Ishikawa (cell line): Measurements from ENCODE around the gene ACSBG1.

Experiments used
- CEBPB ChIP-seq: IDR thresholded peaks from 2 replicates; pipeline ENCODE4 v1.6.1; 2012
- CREB1 ChIP-seq: IDR thresholded peaks from 2 replicates; pipeline ENCODE4 v1.6.1; 2012; ENCODE audit warnings: low read depth
- EGR1 ChIP-seq: IDR thresholded peaks from 2 replicates; pipeline ENCODE4 v1.6.1; 2012
- EP300 ChIP-seq: IDR thresholded peaks from 2 replicates; pipeline ENCODE4 v1.6.1; 2012; ENCODE audit warnings: borderline replicate concordance
- FOXM1 ChIP-seq: IDR thresholded peaks from 2 replicates; pipeline ENCODE4 v1.6.1; 2012; ENCODE audit warnings: low read depth, borderline replicate concordance
- MAX ChIP-seq: IDR thresholded peaks from 2 replicates; pipeline ENCODE4 v1.6.1; 2012
- NFIC ChIP-seq: IDR thresholded peaks from 2 replicates; pipeline ENCODE4 v1.6.1; 2012
- RAD21 ChIP-seq: IDR thresholded peaks from 2 replicates; pipeline ENCODE4 v1.6.1; 2012; ENCODE audit warnings: low read depth
- TAF1 ChIP-seq: IDR thresholded peaks from 2 replicates; pipeline ENCODE4 v1.6.1; 2012; ENCODE audit warnings: low read depth, mild to moderate bottlenecking
- TCF12 ChIP-seq: IDR thresholded peaks from 2 replicates; pipeline ENCODE4 v1.6.1; 2012; ENCODE audit warnings: low read depth
- TEAD4 ChIP-seq: IDR thresholded peaks from 2 replicates; pipeline ENCODE4 v1.6.1; 2012
- YY1 ChIP-seq: IDR thresholded peaks from 2 replicates; pipeline ENCODE4 v1.6.1; 2012; ENCODE audit warnings: low read depth
- ZBTB7A ChIP-seq: IDR thresholded peaks from 2 replicates; pipeline ENCODE4 v1.6.1; 2012; ENCODE audit warnings: low read depth
- TF ChIP-seq, protein P1 (sequence below): IDR thresholded peaks from 2 replicates; pipeline ENCODE4 v1.6.1; 2012; ENCODE audit warnings: low read depth, mild to moderate bottlenecking
- TF ChIP-seq, protein P2 (sequence below): IDR thresholded peaks from 2 replicates; pipeline ENCODE4 v1.6.1; 2012

ACSBG1 gene

DNA sequence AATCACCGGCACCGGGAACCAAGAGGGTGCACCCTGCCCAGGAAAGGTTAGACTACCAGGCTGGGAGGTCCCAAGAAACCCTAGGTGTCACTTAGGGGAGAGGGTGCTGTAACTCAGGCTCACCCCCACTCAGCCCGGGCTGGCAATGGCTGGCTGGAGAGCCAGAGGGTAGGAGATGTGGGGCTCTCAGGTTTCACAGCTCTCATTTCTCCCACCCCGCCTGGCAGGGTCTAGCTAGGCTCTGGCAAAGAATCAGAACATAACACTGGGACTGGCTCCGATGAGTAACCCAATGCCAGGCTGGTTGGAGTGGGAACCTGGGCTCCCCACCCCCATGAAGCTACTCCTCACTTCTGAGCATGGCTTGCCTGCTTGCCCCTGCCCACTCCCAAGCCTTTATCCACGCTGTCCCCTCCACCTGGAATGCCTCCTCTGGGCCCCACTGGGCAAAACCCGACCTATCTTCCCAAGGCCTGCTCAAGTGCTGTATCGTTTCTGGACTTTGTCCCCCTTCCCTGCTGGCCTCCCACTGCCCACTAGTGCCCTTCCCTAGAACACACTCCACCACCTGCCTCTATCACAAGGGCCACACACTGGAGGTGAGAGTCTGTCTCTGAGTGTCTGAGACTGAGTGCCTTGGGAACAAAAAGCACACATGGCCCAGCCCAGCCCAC, 105.2 kb downstream of the ACSBG1 start:
- TF ChIP-seq FOXM1 (no peak), CEBPB (no peak), TEAD4 (no peak), ZBTB7A (no peak), EGR1 (no peak), YY1 (no peak), CREB1 (no peak), NFIC (no peak), TAF1 (no peak), MAX (no peak), RAD21 (no peak), TCF12 (no peak), EP300 (no peak)
- TF ChIP-seq, protein P1, sequence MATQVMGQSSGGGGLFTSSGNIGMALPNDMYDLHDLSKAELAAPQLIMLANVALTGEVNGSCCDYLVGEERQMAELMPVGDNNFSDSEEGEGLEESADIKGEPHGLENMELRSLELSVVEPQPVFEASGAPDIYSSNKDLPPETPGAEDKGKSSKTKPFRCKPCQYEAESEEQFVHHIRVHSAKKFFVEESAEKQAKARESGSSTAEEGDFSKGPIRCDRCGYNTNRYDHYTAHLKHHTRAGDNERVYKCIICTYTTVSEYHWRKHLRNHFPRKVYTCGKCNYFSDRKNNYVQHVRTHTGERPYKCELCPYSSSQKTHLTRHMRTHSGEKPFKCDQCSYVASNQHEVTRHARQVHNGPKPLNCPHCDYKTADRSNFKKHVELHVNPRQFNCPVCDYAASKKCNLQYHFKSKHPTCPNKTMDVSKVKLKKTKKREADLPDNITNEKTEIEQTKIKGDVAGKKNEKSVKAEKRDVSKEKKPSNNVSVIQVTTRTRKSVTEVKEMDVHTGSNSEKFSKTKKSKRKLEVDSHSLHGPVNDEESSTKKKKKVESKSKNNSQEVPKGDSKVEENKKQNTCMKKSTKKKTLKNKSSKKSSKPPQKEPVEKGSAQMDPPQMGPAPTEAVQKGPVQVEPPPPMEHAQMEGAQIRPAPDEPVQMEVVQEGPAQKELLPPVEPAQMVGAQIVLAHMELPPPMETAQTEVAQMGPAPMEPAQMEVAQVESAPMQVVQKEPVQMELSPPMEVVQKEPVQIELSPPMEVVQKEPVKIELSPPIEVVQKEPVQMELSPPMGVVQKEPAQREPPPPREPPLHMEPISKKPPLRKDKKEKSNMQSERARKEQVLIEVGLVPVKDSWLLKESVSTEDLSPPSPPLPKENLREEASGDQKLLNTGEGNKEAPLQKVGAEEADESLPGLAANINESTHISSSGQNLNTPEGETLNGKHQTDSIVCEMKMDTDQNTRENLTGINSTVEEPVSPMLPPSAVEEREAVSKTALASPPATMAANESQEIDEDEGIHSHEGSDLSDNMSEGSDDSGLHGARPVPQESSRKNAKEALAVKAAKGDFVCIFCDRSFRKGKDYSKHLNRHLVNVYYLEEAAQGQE, result no peak
- TF ChIP-seq, protein P2, sequence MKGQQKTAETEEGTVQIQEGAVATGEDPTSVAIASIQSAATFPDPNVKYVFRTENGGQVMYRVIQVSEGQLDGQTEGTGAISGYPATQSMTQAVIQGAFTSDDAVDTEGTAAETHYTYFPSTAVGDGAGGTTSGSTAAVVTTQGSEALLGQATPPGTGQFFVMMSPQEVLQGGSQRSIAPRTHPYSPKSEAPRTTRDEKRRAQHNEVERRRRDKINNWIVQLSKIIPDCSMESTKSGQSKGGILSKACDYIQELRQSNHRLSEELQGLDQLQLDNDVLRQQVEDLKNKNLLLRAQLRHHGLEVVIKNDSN, result no peak

DNA sequence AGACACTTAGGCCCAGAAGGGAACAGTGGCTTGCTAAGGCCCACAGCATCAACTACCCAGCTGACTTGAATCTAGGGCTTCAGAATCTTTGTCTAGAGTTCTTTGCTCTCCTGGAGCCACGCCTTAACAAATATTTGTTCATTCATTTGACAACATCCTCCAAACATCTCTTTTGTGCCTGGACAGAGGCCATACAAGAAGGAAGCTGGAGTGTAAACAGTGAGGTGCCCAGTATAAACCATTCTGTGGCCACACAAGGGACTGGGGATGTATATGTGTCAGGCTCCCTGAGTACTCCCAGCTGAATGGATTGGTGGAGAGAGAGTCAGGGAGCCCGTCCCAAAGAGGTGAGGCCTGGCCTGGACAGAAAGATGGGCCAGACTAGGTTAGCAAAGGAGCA, 106.5 kb downstream of the ACSBG1 start:
- TF ChIP-seq CEBPB (no peak), FOXM1 (no peak), ZBTB7A (no peak), TCF12 (no peak), NFIC (no peak), TAF1 (no peak), EP300 (no peak), MAX (no peak), YY1 (no peak), TEAD4 (no peak), CREB1 (no peak), EGR1 (no peak)
- TF ChIP-seq, protein P1, result no peak

DNA sequence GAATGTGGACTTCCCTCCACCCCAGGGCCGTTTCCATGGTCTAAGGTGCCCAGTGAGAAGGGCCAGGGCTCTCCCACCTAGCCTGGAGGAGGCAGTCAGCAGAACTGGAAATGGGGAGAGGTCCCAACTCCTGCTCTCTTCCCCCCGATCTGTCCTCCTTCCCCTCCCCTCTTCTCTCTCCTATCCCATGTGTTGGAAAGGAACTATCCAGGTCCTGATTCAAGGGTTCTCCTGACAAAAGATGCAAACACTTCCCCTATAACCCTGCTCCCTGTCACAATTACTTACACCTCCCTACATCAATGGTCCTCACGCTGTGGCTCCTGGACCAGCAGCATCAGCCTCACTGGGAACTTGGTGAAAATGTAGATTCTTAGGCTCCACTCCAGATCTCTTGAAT, 109.1 kb downstream of the ACSBG1 start:
- TF ChIP-seq MAX (no peak), CEBPB (no peak), ZBTB7A (no peak), EGR1 (no peak), NFIC (no peak), EP300 (no peak)
- TF ChIP-seq, protein P1, result peak; percentile 67

DNA sequence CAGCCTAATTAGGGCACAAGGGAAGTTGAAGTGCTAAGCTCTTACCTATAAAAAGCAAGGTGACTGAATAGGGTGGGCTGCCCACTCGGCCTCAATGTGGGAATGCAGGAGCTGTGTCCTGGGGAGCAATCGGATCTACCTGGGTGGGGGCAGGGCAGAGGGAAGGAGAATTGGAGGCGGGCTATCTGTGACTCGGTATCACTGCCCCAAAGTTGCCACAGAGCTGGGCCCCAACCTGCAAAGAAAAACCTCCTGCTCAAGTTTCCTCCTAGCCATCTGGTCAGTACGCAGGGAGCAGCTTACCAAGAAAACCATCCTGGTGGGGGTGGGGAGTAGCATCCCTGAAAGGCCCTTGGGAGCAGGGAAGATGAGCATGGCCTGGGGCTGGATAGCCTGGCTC, 113.8 kb downstream of the ACSBG1 start:
- no peak for TF ChIP-seq FOXM1
- no peak for TF ChIP-seq TEAD4
- TF ChIP-seq RAD21, result no peak
- no peak for TF ChIP-seq YY1
- no peak for TF ChIP-seq CEBPB
- TF ChIP-seq, protein P1, result no peak
- TF ChIP-seq EP300, result no peak
- no peak for TF ChIP-seq ZBTB7A
- no peak for TF ChIP-seq TCF12
